GM12801 (cell line): ENCODE measurements around the gene CRABP2.

Experiments
- TF ChIP-seq, protein P1 (sequence below): IDR thresholded peaks from one replicate; pipeline ENCODE4 v1.5.1; 2011; ENCODE audit warnings: control low read depth; ENCODE audit not compliant: insufficient read length; ENCODE audit errors: extremely low read depth

Gene CRABP2

DNA sequence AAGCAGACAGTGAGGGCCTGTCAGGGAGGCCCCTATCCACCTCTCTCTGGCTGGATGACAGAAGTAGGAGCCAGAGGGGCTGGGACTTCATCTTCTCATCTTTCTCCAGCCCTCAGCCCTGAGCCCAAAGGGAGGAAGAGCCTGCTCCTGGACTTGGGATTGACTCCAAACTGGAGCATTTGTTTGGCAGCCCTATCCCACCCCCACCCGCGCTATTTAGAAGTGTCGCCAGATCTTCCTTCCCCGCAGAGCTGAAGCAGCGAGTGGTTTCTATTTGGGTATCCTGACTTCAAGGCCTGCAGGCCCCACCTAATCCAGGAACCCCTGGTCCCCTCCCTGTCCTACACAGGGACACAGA is 37.8 kb downstream of the CRABP2 start:
- TF ChIP-seq, protein P1, sequence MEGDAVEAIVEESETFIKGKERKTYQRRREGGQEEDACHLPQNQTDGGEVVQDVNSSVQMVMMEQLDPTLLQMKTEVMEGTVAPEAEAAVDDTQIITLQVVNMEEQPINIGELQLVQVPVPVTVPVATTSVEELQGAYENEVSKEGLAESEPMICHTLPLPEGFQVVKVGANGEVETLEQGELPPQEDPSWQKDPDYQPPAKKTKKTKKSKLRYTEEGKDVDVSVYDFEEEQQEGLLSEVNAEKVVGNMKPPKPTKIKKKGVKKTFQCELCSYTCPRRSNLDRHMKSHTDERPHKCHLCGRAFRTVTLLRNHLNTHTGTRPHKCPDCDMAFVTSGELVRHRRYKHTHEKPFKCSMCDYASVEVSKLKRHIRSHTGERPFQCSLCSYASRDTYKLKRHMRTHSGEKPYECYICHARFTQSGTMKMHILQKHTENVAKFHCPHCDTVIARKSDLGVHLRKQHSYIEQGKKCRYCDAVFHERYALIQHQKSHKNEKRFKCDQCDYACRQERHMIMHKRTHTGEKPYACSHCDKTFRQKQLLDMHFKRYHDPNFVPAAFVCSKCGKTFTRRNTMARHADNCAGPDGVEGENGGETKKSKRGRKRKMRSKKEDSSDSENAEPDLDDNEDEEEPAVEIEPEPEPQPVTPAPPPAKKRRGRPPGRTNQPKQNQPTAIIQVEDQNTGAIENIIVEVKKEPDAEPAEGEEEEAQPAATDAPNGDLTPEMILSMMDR, result no peak

DNA sequence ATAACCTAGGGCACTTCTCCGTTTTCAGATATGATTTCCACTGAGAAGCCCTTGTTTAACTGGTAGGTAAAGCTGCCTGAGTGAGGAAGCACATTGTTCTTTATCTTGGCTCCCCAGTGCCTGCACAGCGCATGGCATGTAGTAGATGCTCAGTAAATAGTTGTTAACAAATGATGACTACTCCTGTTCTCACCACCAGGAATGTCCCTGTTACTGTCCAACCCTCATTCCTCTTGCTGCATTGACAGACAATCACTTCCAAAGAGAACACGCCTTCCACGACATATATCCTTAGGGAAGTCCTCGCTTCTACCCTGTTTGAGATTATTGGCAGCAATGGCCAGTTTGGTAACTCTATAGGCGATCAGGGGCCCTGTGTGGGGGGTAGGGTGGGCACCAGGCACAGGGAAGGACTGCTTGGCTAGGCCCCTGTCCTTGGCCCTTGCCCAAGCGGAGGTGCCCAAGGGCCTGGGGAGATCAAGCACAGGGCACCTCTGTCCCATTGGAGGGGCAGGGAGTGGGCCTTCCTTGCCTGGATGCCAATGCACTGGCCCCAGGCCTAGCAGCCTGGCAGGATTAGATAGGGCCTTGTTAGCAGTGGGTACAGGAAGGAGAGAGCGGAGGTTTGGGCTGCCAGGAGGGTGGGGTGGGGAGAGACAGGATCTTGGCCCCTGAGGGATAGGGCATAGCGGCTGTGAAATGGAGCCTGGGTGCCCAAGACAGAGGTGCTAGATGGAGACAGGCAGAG is 38.3 kb downstream of the CRABP2 start:
- TF ChIP-seq, protein P1, result no peak

DNA sequence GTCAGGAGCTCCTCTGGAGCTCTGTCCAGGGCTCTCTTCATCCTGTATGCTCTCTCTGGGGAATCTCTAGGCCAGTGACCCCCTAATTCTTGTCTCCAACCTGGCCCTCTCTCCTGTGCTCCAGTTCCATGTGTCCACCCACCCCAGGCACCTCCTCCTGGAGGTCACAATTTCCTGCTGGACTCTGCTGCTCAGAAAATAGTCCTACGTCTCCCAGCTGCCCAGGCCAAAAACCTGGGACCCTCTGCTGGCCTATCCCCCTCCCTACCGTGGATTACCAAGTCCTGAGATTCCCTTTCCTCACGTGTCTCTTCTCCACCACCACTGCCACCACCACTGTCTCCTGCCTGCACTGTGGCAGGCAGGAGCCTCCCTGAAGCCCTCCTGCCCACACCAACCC is 39.8 kb downstream of the CRABP2 start:
- TF ChIP-seq, protein P1, result no peak

DNA sequence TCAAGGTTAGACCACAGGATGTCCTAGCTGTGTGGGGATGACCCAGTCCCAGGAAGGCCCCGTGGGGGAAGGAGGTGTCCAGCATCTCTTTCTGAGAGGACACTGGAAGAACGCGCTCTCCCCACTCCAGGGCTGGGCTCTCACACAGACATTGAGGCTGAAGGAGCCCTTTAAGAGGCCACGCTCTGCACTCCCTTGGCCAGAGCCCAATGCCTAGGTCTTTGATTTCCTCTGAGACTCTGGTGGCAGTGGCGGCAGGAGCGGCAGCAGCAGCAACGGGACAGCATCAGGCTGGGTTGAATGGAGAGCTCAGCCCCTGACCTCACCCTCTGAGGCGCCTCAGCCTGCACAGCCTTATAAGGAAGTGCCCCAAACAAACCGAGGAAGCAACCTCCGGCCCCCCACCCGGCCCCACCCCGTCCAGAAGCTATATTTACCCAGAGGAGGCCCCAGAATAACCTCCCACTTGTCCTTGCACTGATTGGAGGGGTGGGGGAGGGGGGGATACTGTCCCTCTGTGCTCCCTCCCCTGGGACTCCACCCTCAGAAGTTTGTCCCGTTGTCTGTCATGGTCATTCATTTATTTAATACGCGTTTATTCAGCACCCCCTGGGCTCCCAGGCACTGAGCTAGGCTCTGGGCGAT is 40.5 kb downstream of the CRABP2 start:
- TF ChIP-seq, protein P1, result no peak

DNA sequence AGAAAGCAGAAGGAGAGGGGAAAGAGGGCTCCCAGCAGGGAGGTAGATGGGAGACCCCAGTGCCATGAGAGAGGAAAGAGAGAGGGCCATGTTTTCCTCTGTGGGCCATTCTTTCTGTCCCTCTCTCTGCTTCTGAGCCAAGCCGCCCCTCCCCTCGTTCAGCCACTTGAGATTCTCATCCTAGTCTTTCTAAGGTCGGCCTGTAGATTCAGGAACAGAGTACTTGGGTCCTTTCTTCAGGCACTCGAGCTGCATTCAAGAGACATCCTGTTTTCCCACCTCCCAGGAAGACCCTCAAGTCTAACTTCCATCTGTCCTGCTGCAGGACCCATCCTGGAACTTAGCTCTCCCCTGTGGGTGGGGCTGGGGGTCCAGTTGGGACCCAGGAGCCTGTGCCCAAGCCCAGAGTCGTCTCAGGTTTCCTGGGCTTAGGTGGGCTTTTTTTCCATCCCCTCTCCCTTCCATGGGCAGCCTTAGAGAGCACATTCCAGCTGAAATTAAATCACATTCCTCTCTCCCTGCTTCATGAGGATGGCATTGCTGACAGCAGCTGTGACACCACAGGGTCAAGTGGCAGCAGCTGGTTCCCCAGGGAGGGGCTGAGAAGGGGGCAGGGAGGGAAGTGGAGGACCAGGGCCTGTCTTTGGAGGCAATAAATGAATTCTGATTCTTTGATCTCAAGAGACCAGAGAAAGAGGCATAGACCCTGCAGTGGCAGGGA is 41.2 kb downstream of the CRABP2 start:
- TF ChIP-seq, protein P1, result no peak

DNA sequence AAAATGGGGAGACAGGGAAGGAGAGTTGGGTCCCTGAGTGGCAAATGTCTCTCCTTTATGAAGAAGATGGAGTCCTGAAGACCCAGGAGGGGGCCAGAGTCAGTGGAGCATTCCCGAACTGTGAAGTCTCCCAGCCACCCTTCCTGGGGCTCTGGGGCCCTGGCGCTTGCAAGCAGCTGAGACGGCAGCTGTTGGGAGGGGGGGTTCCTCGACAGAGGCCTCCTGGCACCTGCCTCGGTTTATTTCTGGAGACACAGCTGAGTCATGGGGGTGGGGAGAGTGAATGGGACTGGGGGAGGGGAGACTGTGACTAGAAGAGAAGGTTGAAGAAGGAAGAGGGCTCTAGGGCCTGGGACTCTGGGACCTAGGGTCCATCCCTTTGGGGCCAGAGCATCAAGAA is 42.2 kb downstream of the CRABP2 start:
- TF ChIP-seq, protein P1, result no peak

DNA sequence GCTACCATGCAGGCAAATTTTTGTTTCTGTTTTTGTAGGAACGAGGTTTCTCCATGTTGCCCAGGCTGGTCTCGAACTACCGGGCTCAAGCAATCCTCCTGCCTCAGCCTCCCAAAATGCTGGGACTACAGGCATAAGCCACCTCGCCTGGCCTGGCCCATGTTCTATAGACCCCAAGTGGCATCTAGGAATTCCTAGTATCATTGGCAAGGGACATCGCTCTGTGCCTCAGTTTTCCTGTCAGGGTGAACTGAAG is 42.7 kb downstream of the CRABP2 start:
- TF ChIP-seq, protein P1, result no peak
